A549 (cell line): ENCODE data around the gene DSTYK. TPM values are rescaled to one million over a fixed set of nuclear protein-coding genes. Genes with fewer than 3 reads are reported as not detected.

ENCODE experiments used
- ATAC-seq, 2 experiments: fragments of 200-7000 bp in 1 of 2; fragments of >200 bp in 1 of 2; cut with Nextera tagmentation in 1 of 2; cut with Tn5 transposase in 1 of 2; 3 replicates each; pipeline versions ENCODE4 v1.8.0 to v1.9.1; 2018 to 2020; ENCODE audit warnings: mild to moderate bottlenecking in 1 of 2, moderate library complexity in 1 of 2
- CTCF ChIA-PET: fragments of 300-600 bp; sonication (Branson Sonifier 250); formaldehyde crosslinking; extraction: SDS; loops from one replicate; lab custom pipeline; 2021; ENCODE audit warnings: antibody characterized with exemption, inconsistent platforms; lab: Yijun Ruan, JAX
- POLR2A ChIA-PET: fragments of 350-600 bp; formaldehyde crosslinking; extraction: SDS; loops from one replicate; lab custom pipeline; 2021; ENCODE audit warnings: antibody characterized with exemption, inconsistent platforms; lab: Yijun Ruan, JAX
- DNase-seq, 2 experiments: peaks; one replicate each; pipeline versions ENCODE4 v3.0.0 to v3.0.0-alpha.2; 2011 to 2016; ENCODE audit warnings: low read depth in 1 of 2, low spot score in 1 of 2
- FAIRE-seq: peaks from 2 replicates; lab custom pipeline; 2011; peaks lifted over from hg19 to GRCh38; lab: Jason Lieb, UNC
- H3K27ac ChIP-seq, 2 experiments: fragments of >200 bp; sonication (Bioruptor Twin); formaldehyde crosslinking; 3 replicates each; pipeline ENCODE4 v1.5.1; 2016 to 2017
- H3K4me1 ChIP-seq: fragments of >200 bp; sonication (Bioruptor Twin); formaldehyde crosslinking; 3 replicates; pipeline ENCODE4 v1.6.1; 2016
- H3K4me2 ChIP-seq: fragments of >200 bp; sonication (Bioruptor Twin); formaldehyde crosslinking; 3 replicates; pipeline ENCODE4 v1.6.1; 2016
- H3K4me3 ChIP-seq: fragments of >200 bp; sonication (Bioruptor Twin); formaldehyde crosslinking; 3 replicates; pipeline ENCODE4 v1.5.1; 2016
- H3K9me3 ChIP-seq: fragments of >200 bp; sonication (Bioruptor Twin); formaldehyde crosslinking; 3 replicates; pipeline ENCODE4 v1.6.1; 2016
- ATOH8 ChIP-seq: fragments of 250-450 bp; sonication (Bioruptor Pico); IDR thresholded peaks from 2 replicates; pipeline ENCODE4 v1.5.0; 2020; ENCODE audit warnings: low read depth, mild to moderate bottlenecking, moderate library complexity
- CHD2 ChIP-seq: fragments of 150-350 bp; IDR thresholded peaks from 2 replicates; pipeline ENCODE4 v1.6.1; 2014; ENCODE audit warnings: low read length; ENCODE audit not compliant: partially characterized antibody
- CHD4 ChIP-seq: fragments of 200-600 bp; sonication (generic); IDR thresholded peaks from 2 replicates; pipeline ENCODE4 v1.6.1; 2016; ENCODE audit warnings: antibody characterized with exemption, mild to moderate bottlenecking, borderline replicate concordance
- CTCF ChIP-seq: fragments of >200 bp; sonication (Bioruptor Twin); formaldehyde crosslinking; IDR thresholded peaks from 3 replicates; pipeline ENCODE4 v1.5.1; 2016
- HES2 ChIP-seq: fragments of >200 bp; sonication (Bioruptor Twin); formaldehyde crosslinking; IDR thresholded peaks from 2 replicates; pipeline ENCODE4 v1.6.1; 2016
- JUN ChIP-seq, 2 experiments: fragments of >200 bp; sonication (Bioruptor Twin); formaldehyde crosslinking; IDR thresholded peaks; 2 replicates in 1 of 2; 3 replicates in 1 of 2; pipeline ENCODE4 v1.6.1; 2016 to 2017
- KDM1A ChIP-seq: fragments of 200-600 bp; sonication (generic); IDR thresholded peaks from 2 replicates; pipeline ENCODE4 v1.6.1; 2016; ENCODE audit warnings: low read depth, mild to moderate bottlenecking
- MAZ ChIP-seq: fragments of 150-350 bp; IDR thresholded peaks from 2 replicates; pipeline ENCODE4 v1.6.1; 2014; ENCODE audit warnings: antibody characterized with exemption, low read depth, low read length, borderline replicate concordance
- MYC ChIP-seq: IDR thresholded peaks from 2 replicates; pipeline ENCODE4 v1.6.1; 2012; ENCODE audit warnings: mild to moderate bottlenecking, inconsistent platforms, low read length, improper control_type of control experiment, borderline replicate concordance
- NPAS2 ChIP-seq: fragments of 250-450 bp; sonication (Bioruptor Pico); IDR thresholded peaks from 2 replicates; pipeline ENCODE4 v1.8.0; 2022; ENCODE audit warnings: mild to moderate bottlenecking, moderate library complexity, borderline replicate concordance
- PHF8 ChIP-seq: fragments of 200-600 bp; sonication (generic); IDR thresholded peaks from 2 replicates; pipeline ENCODE4 v1.6.1; 2016; ENCODE audit warnings: low read depth, mild to moderate bottlenecking, antibody characterized with exemption, moderate library complexity, borderline replicate concordance
- POLR2AphosphoS2 ChIP-seq: conservative IDR thresholded peaks from 2 replicates; pipeline ENCODE4 v1.6.1; 2012; ENCODE audit warnings: low read length, improper control_type of control experiment, inconsistent platforms
- RFX5 ChIP-seq: fragments of 450-650 bp; IDR thresholded peaks from 2 replicates; pipeline ENCODE4 v1.7.1; 2014; ENCODE audit warnings: antibody characterized with exemption, mild to moderate bottlenecking, moderate library complexity
- TP53 ChIP-seq: fragments of 250-450 bp; sonication (Bioruptor Pico); IDR thresholded peaks from 2 replicates; pipeline ENCODE4 v1.5.0; 2021; ENCODE audit warnings: mild to moderate bottlenecking, moderate library complexity
- ZC3H11A ChIP-seq: fragments of 450-650 bp; IDR thresholded peaks from 2 replicates; pipeline ENCODE4 v1.6.1; 2014; ENCODE audit warnings: antibody characterized with exemption, mild to moderate bottlenecking
- ZNF302 ChIP-seq: fragments of 250-450 bp; sonication (Bioruptor Pico); IDR thresholded peaks from 2 replicates; pipeline ENCODE4 v1.9.0; 2021; ENCODE audit warnings: inconsistent platforms, mild to moderate bottlenecking, moderate library complexity
- WGBS: methylation state at CpG from one replicate; pipeline ENCODE4 v1.1.6; 2017; ENCODE audit errors: missing lambda C conversion rate; 5-methylcytosine and 5-hydroxymethylcytosine counted together
- polyA plus RNA-seq, 4 experiments: library from polyadenylated mRNA; depleted of rRNA in 3 of 4; stranded (reverse); fragments of >200 nt; fragmentation: RNase III in 1 of 4; extraction: RNeasy Plus Mini Kit Qiagen cat#74134 plus additional on column Dnase treatment in 1 of 4; gene quantifications; 2 replicates in 3 of 4; 3 replicates in 1 of 4; pipeline ENCODE4 v1.2.3, GENCODE V29; 2011 to 2017
- TF ChIP-seq, protein P1 (sequence below): fragments of 450-650 bp; IDR thresholded peaks from 2 replicates; pipeline ENCODE4 v1.6.1; 2014; ENCODE audit warnings: antibody characterized with exemption

The DSTYK gene
- polyA plus RNA-seq, 2 of the 4 experiments (the other 2 are of a cell fraction) = 8.6 to 9.0 TPM

DNA sequence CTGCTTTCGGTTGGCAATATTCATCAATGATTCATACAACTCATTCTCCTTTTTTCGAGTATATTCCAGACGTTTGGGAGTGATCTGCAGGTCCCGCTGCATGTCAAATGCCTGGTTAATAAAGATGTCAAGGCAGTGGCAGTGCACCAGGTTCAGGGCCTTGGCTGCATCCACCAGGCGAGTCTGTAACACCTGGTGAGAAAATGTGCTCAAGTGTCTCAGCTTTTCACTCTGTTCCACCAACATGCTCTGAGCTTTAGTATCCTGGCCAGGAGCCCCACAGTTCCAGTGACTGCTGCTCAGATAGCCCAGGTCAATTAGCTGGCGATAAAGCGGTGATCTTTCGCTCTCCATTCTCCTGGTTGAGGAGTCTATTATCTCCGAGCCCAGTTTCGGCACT is 42.3 kb downstream of the DSTYK start:
- DNase-seq (no peak), FAIRE-seq (no peak), ATAC-seq (no peak)
- 90% methylated on average over 10 of the region's 10 CpGs for WGBS
- H3K4me2 ChIP-seq = no peak overlapping the region
- ChIA-PET CTCF (interaction anchor here (0.8 to 1.3 kb wide), 3 partner anchors 9 to 48 kb away, joined by 3 to 5 read pairs (median 3); partner anchors contain the start of gene RBBP5), POLR2A (no interaction called here)
- no peak overlapping the region for H3K4me3 ChIP-seq
- no peaks in the 10 kb centered on the region for H3K9me3 ChIP-seq
- no peak overlapping the region for H3K27ac ChIP-seq
- no peak for TF ChIP-seq JUN (IDR thresholded peaks at IDR 0.05)
- peaks cover 21% of the 10 kb centered on the region for H3K4me1 ChIP-seq

- no peak for DNase-seq
- no peak overlapping the region for H3K4me2 ChIP-seq
- H3K27ac ChIP-seq = no peak overlapping the region
- CTCF ChIA-PET = interaction anchor here (0.6 to 1.3 kb wide), 3 partner anchors 8 to 179 kb away, joined by 3 read pairs; no protein-coding TSS in a partner anchor
- no peak for FAIRE-seq
- no peak for TF ChIP-seq PHF8
- no peak for TF ChIP-seq POLR2AphosphoS2
- TF ChIP-seq CHD2 = no peak
- TF ChIP-seq, protein P1, sequence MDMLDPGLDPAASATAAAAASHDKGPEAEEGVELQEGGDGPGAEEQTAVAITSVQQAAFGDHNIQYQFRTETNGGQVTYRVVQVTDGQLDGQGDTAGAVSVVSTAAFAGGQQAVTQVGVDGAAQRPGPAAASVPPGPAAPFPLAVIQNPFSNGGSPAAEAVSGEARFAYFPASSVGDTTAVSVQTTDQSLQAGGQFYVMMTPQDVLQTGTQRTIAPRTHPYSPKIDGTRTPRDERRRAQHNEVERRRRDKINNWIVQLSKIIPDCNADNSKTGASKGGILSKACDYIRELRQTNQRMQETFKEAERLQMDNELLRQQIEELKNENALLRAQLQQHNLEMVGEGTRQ = no peak
- TF ChIP-seq NPAS2 (CRISPR knock-in tag) = no peak
- no peak for TF ChIP-seq ATOH8 (CRISPR knock-in tag)
- TF ChIP-seq ZC3H11A = no peak
- no peak for TF ChIP-seq JUN (IDR thresholded peaks at IDR 0.05)
- no peak for TF ChIP-seq KDM1A
- no peak for TF ChIP-seq HES2
- TF ChIP-seq CHD4 = no peak
- TF ChIP-seq CTCF = no peak
- TF ChIP-seq TP53 (CRISPR knock-in tag) = no peak
- no peak for TF ChIP-seq MAZ
- TF ChIP-seq, all 56 proteins: peak for 0
- ATAC-seq = no peak
- Histone ChIP-seq H3K9me3 (no peaks in the 10 kb centered on the region), H3K4me3 (no peak overlapping the region), H3K4me1 (peaks cover 17% of the 10 kb centered on the region)
- POLR2A ChIA-PET = no interaction called here
- WGBS = 75% methylated on average over 1 of the region's 1 CpG
These were observed 43.2 kb downstream of the DSTYK start for GRCh38 chr1:205168291-205168690.

DNA sequence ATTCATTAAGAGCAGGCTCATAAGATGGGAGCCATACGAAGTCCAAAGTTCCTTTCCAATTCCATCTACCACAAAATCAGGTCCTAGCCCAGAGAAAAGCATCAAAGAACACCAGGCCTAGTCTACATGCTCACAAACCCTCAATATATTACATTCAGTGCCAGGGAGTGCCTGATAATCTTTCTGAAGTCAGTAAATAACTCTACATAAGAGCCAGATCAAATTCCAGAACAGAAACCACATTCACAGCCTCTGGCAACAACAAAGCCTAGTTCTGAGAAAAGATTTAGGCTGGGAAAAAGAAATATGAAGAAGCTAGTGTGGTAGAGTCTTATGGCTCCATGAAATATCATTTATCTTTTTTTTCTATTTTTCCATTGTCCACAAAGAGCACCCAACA is 49.2 kb downstream of the DSTYK start:
- POLR2A ChIA-PET = no interaction called here
- FAIRE-seq = no peak
- no peak for ATAC-seq
- Histone ChIP-seq H3K27ac (no peak overlapping the region), H3K4me1 (no peaks in the 10 kb centered on the region), H3K9me3 (no peaks in the 10 kb centered on the region), H3K4me2 (no peak overlapping the region), H3K4me3 (no peak overlapping the region)
- CTCF ChIA-PET = interaction anchor here (1.2 to 3.9 kb wide), 4 partner anchors 11 to 40 kb away, joined by 4 to 17 read pairs (median 4); no protein-coding TSS in a partner anchor
- DNase-seq = no peak
- 85% methylated on average over 1 of the region's 1 CpG for WGBS
- TF ChIP-seq MYC (no peak), RFX5 (no peak), ZNF302 (CRISPR knock-in tag) (no peak)
- TF ChIP-seq, protein P1 = no peak
